ENCODE measurements around the gene ZBTB48.

DNA sequence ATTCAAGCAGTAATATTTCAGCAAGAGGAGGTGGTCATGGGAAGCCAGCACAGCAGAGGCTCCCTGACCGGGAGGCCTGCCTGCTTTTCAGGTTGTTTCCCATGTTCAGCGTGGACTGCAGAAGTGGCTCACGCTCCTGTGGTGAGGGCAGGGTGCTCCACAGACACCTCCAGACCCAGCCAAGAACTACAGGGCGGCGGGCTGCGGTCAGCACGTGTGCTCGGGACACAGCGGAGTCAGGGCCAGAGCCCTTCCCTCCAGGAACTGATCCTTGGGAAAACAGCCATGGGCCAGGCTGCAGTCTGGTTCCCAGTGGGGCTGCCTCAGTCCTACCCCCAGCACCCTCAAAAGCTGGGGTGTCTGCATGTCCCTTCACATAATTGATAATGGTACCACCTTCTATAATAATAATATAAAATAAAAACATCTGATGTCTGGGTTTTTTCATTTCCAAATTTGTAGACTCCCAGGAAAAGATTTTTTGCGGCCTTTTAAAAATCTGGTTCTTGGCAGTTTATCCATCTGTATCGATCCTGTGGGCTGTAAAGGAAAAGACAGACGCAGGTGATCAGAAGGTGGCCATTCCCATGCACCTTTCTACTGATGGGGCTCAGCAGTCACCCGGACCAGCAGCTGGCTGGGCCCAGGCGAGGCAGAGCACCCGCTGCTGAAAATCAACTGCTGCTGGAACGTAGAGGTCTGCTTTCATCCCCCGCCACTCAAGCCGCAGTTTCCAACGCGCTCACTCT is 55.5 kb downstream of the ZBTB48 start:
- TF ChIP-seq, protein P1, sequence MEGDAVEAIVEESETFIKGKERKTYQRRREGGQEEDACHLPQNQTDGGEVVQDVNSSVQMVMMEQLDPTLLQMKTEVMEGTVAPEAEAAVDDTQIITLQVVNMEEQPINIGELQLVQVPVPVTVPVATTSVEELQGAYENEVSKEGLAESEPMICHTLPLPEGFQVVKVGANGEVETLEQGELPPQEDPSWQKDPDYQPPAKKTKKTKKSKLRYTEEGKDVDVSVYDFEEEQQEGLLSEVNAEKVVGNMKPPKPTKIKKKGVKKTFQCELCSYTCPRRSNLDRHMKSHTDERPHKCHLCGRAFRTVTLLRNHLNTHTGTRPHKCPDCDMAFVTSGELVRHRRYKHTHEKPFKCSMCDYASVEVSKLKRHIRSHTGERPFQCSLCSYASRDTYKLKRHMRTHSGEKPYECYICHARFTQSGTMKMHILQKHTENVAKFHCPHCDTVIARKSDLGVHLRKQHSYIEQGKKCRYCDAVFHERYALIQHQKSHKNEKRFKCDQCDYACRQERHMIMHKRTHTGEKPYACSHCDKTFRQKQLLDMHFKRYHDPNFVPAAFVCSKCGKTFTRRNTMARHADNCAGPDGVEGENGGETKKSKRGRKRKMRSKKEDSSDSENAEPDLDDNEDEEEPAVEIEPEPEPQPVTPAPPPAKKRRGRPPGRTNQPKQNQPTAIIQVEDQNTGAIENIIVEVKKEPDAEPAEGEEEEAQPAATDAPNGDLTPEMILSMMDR (conservative IDR thresholded peaks at IDR 0.05 in 1 of 2, IDR thresholded peaks at IDR 0.05 in 1 of 2; ENCODE audit: extremely low read depth in 1 of 2, insufficient read depth in 1 of 2, low read depth in 1 of 2, low read length in 2 of 2) = no peak
- no peak for TF ChIP-seq EZH2 (IDR thresholded peaks at IDR 0.05; ENCODE audit: borderline replicate concordance, low read length)

All from mammary epithelial cell (primary cell).